HT1080 (cell line): ENCODE results near the gene HDDC3. TPM values are rescaled to one million over a fixed set of nuclear protein-coding genes. Genes with fewer than 3 reads are reported as not detected.

Experiments used
- DNase-seq: peaks from one replicate; pipeline ENCODE4 v3.0.0-alpha.2; 2015; ENCODE audit warnings: low read depth
- small RNA-seq: library from RNA; depleted of rRNA; stranded (forward); fragments of <200 nt; gene quantifications from one replicate; pipeline ENCODE3, GENCODE V24; 2014
- total RNA-seq: library from RNA; depleted of rRNA; stranded (reverse); fragments of >200 nt; shearing (Covaris generic); gene quantifications from 2 replicates; pipeline ENCODE4 v1.2.3, GENCODE V29; 2014; rRNA removed

The HDDC3 gene
- total RNA-seq, 1 experiment from 2014 or later = 30.3 TPM

GRCh38 chr15:90880381-90881145, 51.8 kb downstream of the HDDC3 start:
- no peak for DNase-seq

Small RNA genes lying within 50 kb of the gene (small RNA-seq; reads per million reads assigned to genes)
- gene RF00019 = not detected

Other genes with a start within 250 kb of the HDDC3 start
- gene BLM, start 215.2 kb downstream of the HDDC3 start, total RNA-seq = 13.1 and 16.1 TPM in 2 replicates
- gene FURIN, start 64.0 kb downstream of the HDDC3 start, total RNA-seq = 61.6 and 84.3 TPM in 2 replicates
- 8.8 and 15.0 TPM in 2 replicates for gene FES, start 48.0 kb downstream of the HDDC3 start, total RNA-seq
- 5.8 and 12.5 TPM in 2 replicates for gene MAN2A2, start 29.2 kb downstream of the HDDC3 start, total RNA-seq
- gene UNC45A, start 2.7 kb upstream of the HDDC3 start, total RNA-seq = 55.6 and 66.8 TPM in 2 replicates
- 14.0 and 14.1 TPM in 2 replicates for gene RCCD1, start 22.3 kb upstream of the HDDC3 start, total RNA-seq
- 267 and 328 TPM in 2 replicates for gene PRC1, start 62.0 kb upstream of the HDDC3 start, total RNA-seq
- 11.6 and 12.7 TPM in 2 replicates for gene VPS33B, start 90.0 kb upstream of the HDDC3 start, total RNA-seq
- gene SV2B, start 167.7 kb upstream of the HDDC3 start, total RNA-seq = 0.10 TPM in 1 of 2 replicates, not detected in the other